ENCODE results near the gene OR52A1. TPM values are rescaled to one million over a fixed set of nuclear protein-coding genes. Genes with fewer than 3 reads are reported as not detected.

Gene OR52A1
- total and polyA plus RNA-seq, 7 donors, result not detected

GRCh38 chr11:5123802-5124521 lies 30.6 kb downstream of the OR52A1 start:
- H3K27ac ChIP-seq, result no peak overlapping the region
- ATAC-seq (peak; percentile 58 to 76 (median 70)), DNase-seq (peak; percentile 26 to 60)
- H3K9me3 ChIP-seq, result no peaks in the 10 kb centered on the region
- TF ChIP-seq CTCF (IDR thresholded peaks at IDR 0.05), result peak; percentile 74
- no peaks in the 10 kb centered on the region for H3K36me3 ChIP-seq (ENCODE audit: insufficient read depth in 1 of 2, low read depth in 1 of 2)
- H3K4me3 ChIP-seq, result no peak overlapping the region
- no peaks in the 10 kb centered on the region for H3K4me1 ChIP-seq
- H3K27me3 ChIP-seq (ENCODE audit: insufficient read depth in 3 of 3, low read length in 2 of 3), result no peaks in the 10 kb centered on the region
- intact Hi-C loops (cut with DNase I), result loop anchor here (5.0 to 10.0 kb wide), 3 partner anchors 681 to 1241 kb away; partner anchors contain the start of gene OR52N2 (in 2 of the 2)
- WGBS, 3 donors, result 4 to 9% (median 5%) methylated on average over 4 of the region's 4 CpGs

DNA sequence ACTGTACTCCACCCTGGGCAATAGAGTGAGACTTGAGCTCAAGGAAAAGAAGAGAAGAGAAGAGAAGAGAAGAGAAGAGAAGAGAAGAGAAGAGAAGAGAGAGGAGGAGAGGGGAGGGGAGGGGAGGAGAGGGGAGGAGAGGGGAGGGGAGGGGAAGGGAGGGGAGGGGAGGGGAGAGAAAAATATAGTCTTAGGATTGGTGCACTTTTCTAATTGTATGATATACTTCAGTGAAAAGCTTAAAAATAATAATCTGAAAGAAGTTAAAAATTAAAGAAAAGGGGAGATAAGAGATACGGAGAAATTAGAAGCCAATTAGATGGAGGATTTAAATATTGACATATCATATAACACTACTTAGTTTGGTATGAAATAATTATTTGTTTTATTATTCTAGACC lies 35.7 kb downstream of the OR52A1 start:
- DNase-seq, result no peak
- no peak overlapping the region for H3K27ac ChIP-seq
- no peak for ATAC-seq
- intact Hi-C loops (cut with DNase I), result no loop called here
- no peak overlapping the region for H3K4me3 ChIP-seq
- no peaks in the 10 kb centered on the region for H3K36me3 ChIP-seq (ENCODE audit: insufficient read depth in 1 of 2, low read depth in 1 of 2)
- H3K9me3 ChIP-seq, result no peaks in the 10 kb centered on the region
- no peak for TF ChIP-seq CTCF (IDR thresholded peaks at IDR 0.05)
- no peaks in the 10 kb centered on the region for H3K4me1 ChIP-seq
- no peaks in the 10 kb centered on the region for H3K27me3 ChIP-seq (ENCODE audit: insufficient read depth in 3 of 3, low read length in 2 of 3)
- 86 to 89% (median 87%) methylated on average over 1 of the region's 1 CpG for WGBS, 3 donors

- DNase-seq (no peak), ATAC-seq (no peak)
- H3K4me1 ChIP-seq, result no peaks in the 10 kb centered on the region
- H3K36me3 ChIP-seq (ENCODE audit: insufficient read depth in 1 of 2, low read depth in 1 of 2), result no peaks in the 10 kb centered on the region
- H3K27ac ChIP-seq, result no peak overlapping the region
- no peaks in the 10 kb centered on the region for H3K9me3 ChIP-seq
- H3K27me3 ChIP-seq (ENCODE audit: insufficient read depth in 3 of 3, low read length in 2 of 3), result no peaks in the 10 kb centered on the region
- no peak overlapping the region for H3K4me3 ChIP-seq
- intact Hi-C loops (cut with DNase I), result no loop called here
- no peak for TF ChIP-seq CTCF (IDR thresholded peaks at IDR 0.05)
Measured at GRCh38 chr11:5117588-5117987, 37.0 kb downstream of the OR52A1 start.

DNA sequence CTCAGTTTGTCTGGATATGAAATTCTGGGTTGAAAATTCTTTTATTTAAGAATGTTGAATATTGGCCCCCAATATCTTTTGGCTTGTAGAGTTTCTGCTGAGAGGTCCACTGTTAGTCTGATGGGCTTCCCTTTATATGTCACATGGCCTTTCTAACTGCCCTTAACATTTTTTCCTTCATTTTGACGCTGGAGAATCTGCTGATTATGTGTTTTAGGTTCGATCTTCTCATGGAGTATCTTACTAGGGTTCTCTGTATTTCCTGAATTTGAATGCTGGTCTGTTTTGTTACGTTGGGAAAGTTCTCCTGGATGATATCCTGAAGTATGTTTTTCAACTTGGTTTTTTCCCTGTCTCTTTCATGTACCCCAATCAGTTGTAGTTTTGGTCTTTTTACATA lies 39.2 kb downstream of the OR52A1 start:
- Histone ChIP-seq H3K4me1 (no peaks in the 10 kb centered on the region), H3K27me3 (ENCODE audit: insufficient read depth in 3 of 3, low read length in 2 of 3) (no peaks in the 10 kb centered on the region), H3K4me3 (no peak overlapping the region), H3K27ac (no peak overlapping the region), H3K36me3 (ENCODE audit: insufficient read depth in 1 of 2, low read depth in 1 of 2) (no peaks in the 10 kb centered on the region), H3K9me3 (no peaks in the 10 kb centered on the region)
- ATAC-seq, result no peak
- no peak for DNase-seq
- intact Hi-C loops (cut with DNase I), result no loop called here
- 65 to 73% (median 69%) methylated on average over 3 of the region's 3 CpGs for WGBS, 3 donors
- TF ChIP-seq CTCF (IDR thresholded peaks at IDR 0.05), result no peak

DNA sequence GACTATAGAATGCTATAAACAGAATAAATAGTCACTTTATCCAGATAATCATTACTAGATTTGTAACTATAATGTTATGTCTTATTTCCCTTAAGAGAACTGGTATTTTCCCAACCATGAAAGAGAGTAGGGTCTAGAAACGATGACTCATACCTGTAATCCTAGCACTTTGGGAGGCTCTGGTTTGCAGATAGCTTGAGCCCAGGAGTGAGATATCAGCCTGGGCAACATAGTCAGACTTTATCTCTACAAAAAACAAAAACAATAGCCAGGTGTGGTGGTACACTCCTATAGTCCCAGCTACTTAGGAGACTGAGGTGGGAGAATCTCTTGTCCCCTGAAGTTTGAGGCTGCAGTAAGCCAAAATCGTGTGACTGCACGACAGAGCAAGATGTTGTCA lies 47.3 kb downstream of the OR52A1 start:
- intact Hi-C loops (cut with DNase I), result no loop called here

More for the DNA sequence above, 47.3 kb downstream of the OR52A1 start:
- Histone ChIP-seq H3K4me1 (no peaks in the 10 kb centered on the region), H3K27me3 (ENCODE audit: insufficient read depth in 3 of 3, low read length in 2 of 3) (no peaks in the 10 kb centered on the region), H3K4me3 (no peak overlapping the region), H3K9me3 (no peaks in the 10 kb centered on the region), H3K27ac (no peak overlapping the region), H3K36me3 (ENCODE audit: insufficient read depth in 1 of 2, low read depth in 1 of 2) (no peaks in the 10 kb centered on the region)
- ATAC-seq (no peak), DNase-seq (no peak)
- 49 to 66% (median 64%) methylated on average over 3 of the region's 3 CpGs for WGBS, 3 donors
- no peak for TF ChIP-seq CTCF (IDR thresholded peaks at IDR 0.05)

Measured in psoas muscle (tissue), 8 donors.